Lower lobe of right lung (tissue), 2 donors: ENCODE data around the gene PLXNA4. TPM values are rescaled to one million over a fixed set of nuclear protein-coding genes. Genes with fewer than 3 reads are reported as not detected.

Experiments
- ATAC-seq, 2 donors: fragments of 200-7000 bp; cut with Tn5 transposase; one replicate each; pipeline ENCODE4 v1.9.1; 2020 to 2022; ENCODE audit warnings: mild to moderate bottlenecking in 2 of 2, moderate library complexity in 2 of 2
- DNase-seq: peaks from one replicate; pipeline ENCODE4 v3.0.0-alpha.2; 2020
- H3K27ac ChIP-seq: fragments of 200-600 bp; one replicate; pipeline ENCODE4 v1.8.0; 2022
- H3K27me3 ChIP-seq: fragments of 200-600 bp; one replicate; pipeline ENCODE4 v1.8.0; 2022; ENCODE audit warnings: low read depth
- H3K36me3 ChIP-seq: fragments of 200-600 bp; one replicate; pipeline ENCODE4 v1.8.0; 2022; ENCODE audit warnings: mild to moderate bottlenecking
- H3K4me1 ChIP-seq: fragments of 200-600 bp; one replicate; pipeline ENCODE4 v1.8.0; 2022
- H3K4me3 ChIP-seq: fragments of 200-600 bp; one replicate; pipeline ENCODE4 v1.8.0; 2022; ENCODE audit warnings: mild to moderate bottlenecking
- H3K9me3 ChIP-seq: fragments of 200-600 bp; one replicate; pipeline ENCODE4 v1.8.0; 2022
- CTCF ChIP-seq: fragments of 200-600 bp; IDR thresholded peaks from one replicate; pipeline ENCODE4 v1.8.0; 2022; ENCODE audit warnings: antibody characterized with exemption, mild to moderate bottlenecking
- intact Hi-C: fragments of 100-400 bp; cut with DNase I; formaldehyde crosslinking; loops from one replicate; pipeline ENCODE4 v1.11.0; 2022
- long read RNA-seq: library from polyadenylated mRNA; unstranded; transcript quantifications from one replicate; pipeline ENCODE4 v2.0.0, GENCODE V29; 2021
- total RNA-seq: library from RNA; stranded (reverse); fragmentation: NEBNext Ultra II Directional; extraction: Animal tissue kit (Norgen Biotek cat#: 25700); gene quantifications from one replicate; pipeline ENCODE4 v1.2.1, GENCODE V29; 2021
- donor health status: DM: no; HTN: yes; CAD: no; lungs with severe emphysema.

Gene PLXNA4, protein sequence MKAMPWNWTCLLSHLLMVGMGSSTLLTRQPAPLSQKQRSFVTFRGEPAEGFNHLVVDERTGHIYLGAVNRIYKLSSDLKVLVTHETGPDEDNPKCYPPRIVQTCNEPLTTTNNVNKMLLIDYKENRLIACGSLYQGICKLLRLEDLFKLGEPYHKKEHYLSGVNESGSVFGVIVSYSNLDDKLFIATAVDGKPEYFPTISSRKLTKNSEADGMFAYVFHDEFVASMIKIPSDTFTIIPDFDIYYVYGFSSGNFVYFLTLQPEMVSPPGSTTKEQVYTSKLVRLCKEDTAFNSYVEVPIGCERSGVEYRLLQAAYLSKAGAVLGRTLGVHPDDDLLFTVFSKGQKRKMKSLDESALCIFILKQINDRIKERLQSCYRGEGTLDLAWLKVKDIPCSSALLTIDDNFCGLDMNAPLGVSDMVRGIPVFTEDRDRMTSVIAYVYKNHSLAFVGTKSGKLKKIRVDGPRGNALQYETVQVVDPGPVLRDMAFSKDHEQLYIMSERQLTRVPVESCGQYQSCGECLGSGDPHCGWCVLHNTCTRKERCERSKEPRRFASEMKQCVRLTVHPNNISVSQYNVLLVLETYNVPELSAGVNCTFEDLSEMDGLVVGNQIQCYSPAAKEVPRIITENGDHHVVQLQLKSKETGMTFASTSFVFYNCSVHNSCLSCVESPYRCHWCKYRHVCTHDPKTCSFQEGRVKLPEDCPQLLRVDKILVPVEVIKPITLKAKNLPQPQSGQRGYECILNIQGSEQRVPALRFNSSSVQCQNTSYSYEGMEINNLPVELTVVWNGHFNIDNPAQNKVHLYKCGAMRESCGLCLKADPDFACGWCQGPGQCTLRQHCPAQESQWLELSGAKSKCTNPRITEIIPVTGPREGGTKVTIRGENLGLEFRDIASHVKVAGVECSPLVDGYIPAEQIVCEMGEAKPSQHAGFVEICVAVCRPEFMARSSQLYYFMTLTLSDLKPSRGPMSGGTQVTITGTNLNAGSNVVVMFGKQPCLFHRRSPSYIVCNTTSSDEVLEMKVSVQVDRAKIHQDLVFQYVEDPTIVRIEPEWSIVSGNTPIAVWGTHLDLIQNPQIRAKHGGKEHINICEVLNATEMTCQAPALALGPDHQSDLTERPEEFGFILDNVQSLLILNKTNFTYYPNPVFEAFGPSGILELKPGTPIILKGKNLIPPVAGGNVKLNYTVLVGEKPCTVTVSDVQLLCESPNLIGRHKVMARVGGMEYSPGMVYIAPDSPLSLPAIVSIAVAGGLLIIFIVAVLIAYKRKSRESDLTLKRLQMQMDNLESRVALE (N-terminal part only)
- 4.3 TPM for total RNA-seq
- long read RNA-seq, partial matches to known transcripts: 2 of 3 reads
- long read RNA-seq, other reads (novel, unspliced or antisense): 1 of 3 reads

- Histone ChIP-seq H3K4me1 (peaks cover 23% of the 10 kb centered on the region), H3K27me3 (peaks cover 68% of the 10 kb centered on the region), H3K4me3 (peak within 1 kb of the TSS; percentile 57), H3K36me3 (no peaks in the 10 kb centered on the region), H3K27ac (no peak within 1 kb of the TSS), H3K9me3 (no peaks in the 10 kb centered on the region)
- intact Hi-C loops: no loop called here
- DNase-seq (no peak), ATAC-seq (peak; percentile 3 to 13)
- no peak for TF ChIP-seq CTCF
These were observed at the start of gene PLXNA4 for GRCh38 chr7:132575982-132576720. Gene PLXNA4 (minus strand): TSS chr7:132576470. CDS start chr7:132508693, 67,777 bp downstream.

- no peaks in the 10 kb centered on the region for H3K9me3 ChIP-seq
- H3K27me3 ChIP-seq: no peaks in the 10 kb centered on the region
- ATAC-seq (no peak), DNase-seq (no peak)
- intact Hi-C loops: no loop called here
- no peaks in the 10 kb centered on the region for H3K36me3 ChIP-seq
- no peak overlapping the region for H3K4me3 ChIP-seq
- no peak overlapping the region for H3K27ac ChIP-seq
- no peaks in the 10 kb centered on the region for H3K4me1 ChIP-seq
- TF ChIP-seq CTCF: no peak
These were observed 49.4 kb upstream of the PLXNA4 start for GRCh38 chr7:132625651-132626050.

DNA sequence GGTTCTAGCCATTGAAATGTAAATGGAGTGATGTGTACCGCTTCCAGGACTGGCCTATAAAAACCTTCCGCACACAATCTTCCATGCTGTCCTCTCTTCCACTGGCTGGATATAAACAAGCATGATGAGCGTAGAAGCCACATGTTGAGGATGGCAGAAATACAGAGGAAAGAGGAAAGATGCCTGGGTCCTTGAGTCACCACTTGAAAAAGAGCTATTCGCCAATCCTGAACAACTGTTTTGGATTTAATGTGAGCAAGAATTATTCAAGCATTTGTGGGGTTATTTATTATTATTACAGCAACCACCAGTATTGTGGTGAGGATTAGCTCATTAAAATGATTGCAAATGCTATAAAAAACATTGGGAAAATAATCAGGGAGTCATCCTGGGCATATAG, 45.8 kb upstream of the PLXNA4 start:
- no peak for TF ChIP-seq CTCF
- no peaks in the 10 kb centered on the region for H3K27me3 ChIP-seq
- intact Hi-C loops: no loop called here
- H3K4me1 ChIP-seq: no peaks in the 10 kb centered on the region
- no peaks in the 10 kb centered on the region for H3K9me3 ChIP-seq
- H3K36me3 ChIP-seq: no peaks in the 10 kb centered on the region
- no peak for ATAC-seq
- H3K27ac ChIP-seq: no peak overlapping the region
- H3K4me3 ChIP-seq: no peak overlapping the region
- DNase-seq: no peak

DNA sequence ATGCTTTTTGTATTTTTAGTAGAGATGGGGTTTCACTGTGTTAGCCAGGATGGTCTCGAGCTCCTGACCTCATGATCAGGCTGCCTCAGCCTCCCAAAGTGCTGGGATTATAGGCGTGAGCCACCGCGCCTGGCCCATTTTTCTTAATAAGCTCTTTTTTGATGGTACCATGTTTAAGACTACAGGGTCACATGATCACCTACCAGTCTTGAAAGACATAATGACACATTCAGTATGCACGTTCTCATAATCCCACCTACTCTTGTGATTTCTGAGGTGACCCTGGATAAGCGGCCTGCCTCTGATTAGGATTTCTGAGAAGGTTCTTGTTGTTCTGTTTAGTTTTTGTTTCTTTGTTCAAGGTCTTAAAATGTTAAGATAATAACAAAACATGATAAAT, 43.7 kb upstream of the PLXNA4 start:
- intact Hi-C loops: no loop called here
- Histone ChIP-seq H3K27ac (no peak overlapping the region), H3K36me3 (no peaks in the 10 kb centered on the region), H3K4me1 (no peaks in the 10 kb centered on the region), H3K4me3 (no peak overlapping the region), H3K9me3 (no peaks in the 10 kb centered on the region), H3K27me3 (no peaks in the 10 kb centered on the region)
- DNase-seq (no peak), ATAC-seq (no peak)
- no peak for TF ChIP-seq CTCF
